G401 (cell line): ENCODE data around the gene ITGA2B. TPM values are rescaled to one million over a fixed set of nuclear protein-coding genes. Genes with fewer than 3 reads are reported as not detected.
A peak's percentile ranks its signal among the peaks of the same experiment; 100 is the strongest.
"Not testable (repeated sequence)": the region's sequence is repeated elsewhere in the genome, so short reads cannot be mapped to it uniquely, and the experiment has no call there.

Experiments
- DNase-seq: peaks from one replicate; pipeline ENCODE4 v3.0.0-alpha.2; 2015; ENCODE audit warnings: low spot score
- in situ Hi-C: cut with HindIII; loops from 2 replicates; pipeline ENCODE4 v1.10.0; 2016; ENCODE audit warnings: low sequenced_read_pairs, mixed read lengths
- total RNA-seq: library from RNA; depleted of rRNA; stranded (reverse); fragments of >200 nt; shearing (Covaris generic); gene quantifications from 2 replicates; pipeline ENCODE4 v1.2.3, GENCODE V29; 2014

The ITGA2B gene
- total RNA-seq, 1 experiment from 2014 or later = 0.17 TPM

- in situ Hi-C loops = no loop called here
- DNase-seq = no peak
These were observed 14.0 kb downstream of the ITGA2B start for GRCh38 chr17:44375196-44376017.

GRCh38 chr17:44374306-44375195, 14.9 kb downstream of the ITGA2B start:
- no peak for DNase-seq
- in situ Hi-C loops = no loop called here

GRCh38 chr17:44372036-44372435, 17.4 kb downstream of the ITGA2B start:
- in situ Hi-C loops = no loop called here
- DNase-seq = no peak

DNA sequence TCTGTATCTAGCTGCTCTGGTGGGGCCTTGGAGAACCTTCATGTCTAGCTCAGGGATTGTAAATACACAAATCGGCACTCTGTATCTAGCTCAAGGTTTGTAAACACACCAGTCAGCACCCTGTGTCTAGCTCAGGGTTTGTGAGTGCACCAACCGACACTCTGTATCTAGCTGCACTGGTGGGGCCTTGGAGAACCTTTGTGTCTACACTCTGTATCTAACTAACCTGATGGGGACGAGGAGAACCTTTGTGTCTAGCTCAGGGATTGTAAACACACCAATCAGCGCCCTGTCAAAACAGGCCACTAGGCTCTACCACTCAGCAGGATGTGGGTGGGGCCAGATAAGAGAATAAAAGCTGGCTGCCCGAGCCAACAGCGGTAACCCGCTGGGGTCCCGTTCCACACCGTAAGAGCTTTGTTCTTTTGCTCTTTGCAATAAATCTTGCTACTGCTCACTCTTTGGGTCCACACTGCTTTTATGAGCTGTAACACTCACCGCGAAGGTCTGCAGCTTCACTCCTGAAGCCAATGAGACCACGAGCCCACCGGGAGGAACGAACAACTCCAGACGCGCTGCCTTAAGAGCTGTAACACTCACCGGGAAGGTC, 19.9 kb downstream of the ITGA2B start:
- not testable (repeated sequence) for DNase-seq

DNA sequence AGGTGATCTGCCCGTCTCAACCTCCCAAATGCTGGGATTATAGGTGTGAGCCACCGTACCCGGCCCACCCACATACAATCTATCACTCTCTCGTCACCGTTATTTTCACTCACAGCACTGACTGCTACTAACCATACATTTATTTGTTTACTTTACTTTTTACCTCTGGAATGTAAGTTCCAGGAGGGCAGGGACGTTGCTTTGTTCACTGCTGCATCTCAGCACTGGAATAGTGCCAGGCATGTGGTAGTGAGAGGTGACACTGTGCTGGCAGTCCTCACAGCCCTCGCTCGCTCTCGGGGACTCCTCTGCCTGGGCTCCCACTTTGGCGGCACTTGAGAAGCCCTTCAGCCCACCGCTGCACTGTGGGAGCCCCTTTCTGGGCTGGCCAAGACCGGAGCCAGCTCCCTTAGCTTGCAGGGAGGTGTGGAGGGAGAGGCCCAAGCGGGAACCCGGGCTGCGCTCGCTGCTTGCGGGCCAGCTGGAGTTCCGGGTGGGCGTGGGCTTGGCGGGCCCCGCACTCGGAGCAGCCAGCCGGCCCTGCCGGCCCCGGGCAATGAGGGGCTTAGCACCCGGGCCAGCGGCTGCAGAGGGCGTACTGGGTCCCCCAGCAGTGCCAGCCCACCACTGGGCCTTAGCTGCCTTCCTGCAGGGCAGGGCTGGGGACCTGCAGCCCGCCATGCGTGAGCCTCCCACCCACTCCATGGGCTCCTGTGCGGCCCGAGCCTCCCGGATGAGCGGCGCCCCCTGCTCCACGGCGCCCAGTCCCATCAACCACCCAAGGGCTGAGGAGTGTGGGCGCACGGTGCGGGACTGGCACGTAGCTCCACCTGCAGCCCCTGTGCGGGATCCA, 20.8 kb downstream of the ITGA2B start:
- in situ Hi-C loops, DNase-seq: not testable (repeated sequence)

More for the DNA sequence above, 19.9 kb downstream of the ITGA2B start:
- in situ Hi-C loops = not testable (repeated sequence)

DNA sequence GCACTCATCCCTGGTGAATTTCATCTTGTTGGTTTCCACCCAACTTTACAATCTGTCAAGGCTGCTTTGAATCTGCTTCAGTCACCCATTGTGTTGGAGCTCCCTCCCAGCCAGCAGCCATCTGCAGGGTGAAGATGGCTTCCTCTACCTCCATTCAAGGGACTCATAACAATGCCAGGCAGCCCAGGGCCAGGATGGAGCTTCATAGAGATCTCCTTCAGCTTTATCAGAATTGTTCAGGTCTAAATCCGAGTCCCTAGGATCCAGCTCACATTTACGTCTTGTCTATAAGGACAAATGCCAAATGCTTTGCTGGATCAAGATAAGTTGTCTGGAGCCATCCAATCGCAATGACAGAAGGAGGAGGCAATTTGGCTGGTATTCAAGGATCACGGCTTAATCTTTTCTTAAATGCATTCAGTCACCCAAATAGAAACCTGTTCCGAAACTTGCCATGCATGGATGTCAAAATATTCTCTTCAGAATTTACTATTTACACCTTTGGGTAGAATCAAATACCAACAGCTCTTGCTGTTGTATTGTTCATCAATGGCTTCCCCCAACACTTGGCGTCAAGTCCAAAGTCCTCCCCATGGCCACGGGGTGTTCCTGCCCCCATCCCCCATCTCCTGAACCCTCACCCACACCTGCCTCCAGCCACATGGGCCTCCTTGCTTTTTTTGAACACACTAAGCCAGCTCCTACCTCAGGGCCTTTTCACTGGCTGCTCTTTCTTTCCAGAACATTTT, 22.0 kb downstream of the ITGA2B start:
- peak; percentile 92 for DNase-seq
- in situ Hi-C loops = no loop called here

- DNase-seq, in situ Hi-C loops: not testable (repeated sequence)
These were observed 24.4 kb downstream of the ITGA2B start for GRCh38 chr17:44365051-44365450.

- in situ Hi-C loops = no loop called here
- DNase-seq = peak; percentile 64
These were observed 25.8 kb downstream of the ITGA2B start, which contains the start of gene FAM171A2 for GRCh38 chr17:44363613-44364159. TSS of gene FAM171A2 (minus strand) at chr17:44363853. CDS start at chr17:44363714, 139 bp downstream.

- in situ Hi-C loops = no loop called here
- DNase-seq = no peak
These were observed 26.4 kb downstream of the ITGA2B start for GRCh38 chr17:44362949-44363612.

GRCh38 chr17:44362459-44362948, 26.9 kb downstream of the ITGA2B start:
- in situ Hi-C loops = no loop called here
- no peak for DNase-seq

DNA sequence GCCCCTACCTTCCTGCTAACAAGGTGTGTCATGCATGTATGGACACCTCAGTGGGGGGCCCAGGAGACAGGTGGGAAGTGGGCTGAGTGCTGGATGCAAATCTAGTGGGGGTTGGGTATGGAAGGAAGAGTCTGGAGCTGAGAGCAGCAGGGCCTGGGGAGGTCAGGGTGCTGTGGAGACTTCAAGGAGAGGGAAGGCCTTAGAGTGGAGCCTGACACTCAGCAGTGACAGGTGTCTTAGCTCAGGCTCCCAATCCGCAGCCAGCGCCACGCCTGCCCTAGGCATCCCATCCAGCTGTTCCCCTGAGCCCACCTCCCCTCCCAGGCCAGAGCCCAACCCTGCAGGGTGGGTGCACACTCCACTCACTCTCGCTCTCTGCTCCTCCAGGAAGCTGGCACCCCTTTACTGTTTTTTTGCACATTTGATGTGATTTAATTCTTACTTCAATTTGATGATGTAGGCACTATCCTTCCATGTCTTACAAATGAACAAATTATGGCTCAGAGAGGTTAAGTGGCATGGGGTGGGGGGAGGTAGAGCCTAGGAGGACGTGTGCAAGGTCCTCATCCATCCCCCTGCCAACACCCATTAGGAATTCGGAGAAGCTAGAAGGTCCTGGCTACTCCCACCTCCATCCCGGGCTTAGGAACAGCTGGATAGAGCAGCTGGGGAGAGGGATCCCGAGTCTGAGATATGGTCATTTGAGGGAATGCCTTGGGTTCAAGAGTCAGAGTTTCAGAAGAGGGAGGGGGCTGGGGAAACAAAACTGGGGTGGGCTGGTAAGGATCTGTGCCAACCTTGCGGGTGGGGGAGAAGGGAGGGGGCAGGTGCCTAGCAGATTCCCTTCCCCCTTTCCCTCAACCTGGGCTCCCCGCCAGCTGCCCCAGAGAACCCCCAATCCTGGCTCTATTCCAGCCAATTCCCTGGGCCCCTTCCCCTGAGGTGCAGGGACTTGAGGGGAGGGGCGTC, 27.9 kb downstream of the ITGA2B start:
- in situ Hi-C loops = no loop called here
- DNase-seq = peak; percentile 25

- in situ Hi-C loops = no loop called here
- DNase-seq = peak; percentile 75
These were observed 28.6 kb downstream of the ITGA2B start for GRCh38 chr17:44360826-44361225.

DNA sequence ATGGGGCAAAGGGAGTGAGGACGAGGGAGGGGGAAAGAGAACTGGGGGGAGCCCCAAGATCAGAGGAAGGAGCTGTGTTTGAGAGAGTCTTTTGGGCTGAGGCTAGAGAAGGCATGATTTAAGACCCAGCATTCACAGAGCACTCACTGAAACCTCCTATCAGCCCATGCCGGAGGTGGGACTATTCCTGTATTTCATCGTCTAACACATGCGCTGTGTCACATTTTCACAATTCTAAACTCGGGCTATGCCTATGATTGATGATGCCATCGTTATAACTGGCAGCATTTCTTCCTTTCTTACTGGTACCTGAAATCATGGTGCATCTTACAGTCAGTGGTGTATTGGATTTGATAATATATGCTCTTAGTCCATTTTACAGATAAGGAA, 29.3 kb downstream of the ITGA2B start:
- DNase-seq = no peak
- in situ Hi-C loops = no loop called here

DNA sequence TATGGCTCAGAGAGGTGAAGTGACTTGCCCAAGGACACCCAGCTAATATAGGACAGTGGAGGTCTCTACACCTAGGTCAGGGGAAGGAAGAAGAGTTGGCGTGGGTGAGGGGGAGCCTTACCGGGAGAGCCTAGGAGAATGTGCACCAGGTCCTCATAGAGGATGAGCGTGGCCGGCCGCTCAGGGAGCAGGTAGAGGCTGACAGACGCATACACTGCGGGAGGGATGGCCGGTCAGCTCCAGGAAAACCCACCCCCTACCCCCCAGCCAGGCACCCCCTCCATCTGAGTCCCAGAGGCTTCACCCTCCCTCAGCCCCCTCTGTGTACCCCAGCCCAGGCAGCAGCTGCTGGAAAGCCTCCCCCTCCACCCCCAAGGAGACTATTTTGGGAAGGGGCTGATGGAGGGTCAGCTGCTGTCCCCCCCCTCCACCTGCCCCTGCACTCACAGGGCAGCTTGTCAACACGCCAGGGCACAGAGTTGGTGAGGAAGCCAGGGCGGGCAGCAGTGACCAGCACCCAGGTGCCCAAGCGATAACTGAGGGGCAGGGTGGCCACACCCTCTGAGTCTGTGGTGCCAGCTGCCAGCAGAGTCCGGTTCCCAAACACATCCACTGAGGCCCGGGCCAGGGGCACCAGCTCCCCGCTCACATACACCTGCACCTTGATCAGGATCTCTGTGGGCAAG, 29.8 kb downstream of the ITGA2B start:
- DNase-seq = no peak
- in situ Hi-C loops = no loop called here

GRCh38 chr17:44359006-44359405, 30.4 kb downstream of the ITGA2B start:
- in situ Hi-C loops = no loop called here
- no peak for DNase-seq

- in situ Hi-C loops = no loop called here
- DNase-seq = no peak
These were observed 31.4 kb downstream of the ITGA2B start for GRCh38 chr17:44358066-44358465.
